ENCODE results near the gene STPG3.

STPG3 gene

GRCh38 chr9:137244486-137245449 lies 6.3 kb upstream of the STPG3 start:
- TF ChIP-seq GATA3 (IDR thresholded peaks at IDR 0.05; ENCODE audit: low read depth, low read length) (no peak), GATA2 (IDR thresholded peaks at IDR 0.05; ENCODE audit: low read depth, low read length) (no peak)

- TF ChIP-seq GATA3 (IDR thresholded peaks at IDR 0.05; ENCODE audit: low read depth, low read length) = no peak
- TF ChIP-seq GATA2 (IDR thresholded peaks at IDR 0.05; ENCODE audit: low read depth, low read length) = no peak
Observed at GRCh38 chr9:137245450-137246421, 5.3 kb upstream of the STPG3 start.

GRCh38 chr9:137247135-137247915 lies 3.8 kb upstream of the STPG3 start:
- TF ChIP-seq GATA3 (IDR thresholded peaks at IDR 0.05; ENCODE audit: low read depth, low read length) = no peak
- TF ChIP-seq GATA2 (IDR thresholded peaks at IDR 0.05; ENCODE audit: low read depth, low read length) = no peak

GRCh38 chr9:137247916-137248175 lies 3.2 kb upstream of the STPG3 start:
- no peak for TF ChIP-seq GATA3 (IDR thresholded peaks at IDR 0.05; ENCODE audit: low read depth, low read length)
- TF ChIP-seq GATA2 (IDR thresholded peaks at IDR 0.05; ENCODE audit: low read depth, low read length) = no peak

GRCh38 chr9:137250329-137251193 lies 525 bp upstream of the STPG3 start:
- no peak for TF ChIP-seq GATA2 (IDR thresholded peaks at IDR 0.05; ENCODE audit: low read depth, low read length)
- TF ChIP-seq GATA3 (IDR thresholded peaks at IDR 0.05; ENCODE audit: low read depth, low read length) = no peak

- TF ChIP-seq GATA3 (IDR thresholded peaks at IDR 0.05; ENCODE audit: low read depth, low read length) (no peak), GATA2 (IDR thresholded peaks at IDR 0.05; ENCODE audit: low read depth, low read length) (no peak)
Observed at GRCh38 chr9:137251490-137252268, 593 bp downstream of the STPG3 start.

- no peak for TF ChIP-seq GATA3 (IDR thresholded peaks at IDR 0.05; ENCODE audit: low read depth, low read length)
- no peak for TF ChIP-seq GATA2 (IDR thresholded peaks at IDR 0.05; ENCODE audit: low read depth, low read length)
Observed at GRCh38 chr9:137252555-137253506, 1.7 kb downstream of the STPG3 start.

GRCh38 chr9:137253717-137254623 lies 2.9 kb downstream of the STPG3 start:
- TF ChIP-seq GATA3 (IDR thresholded peaks at IDR 0.05; ENCODE audit: low read depth, low read length) = no peak

- TF ChIP-seq GATA3 (IDR thresholded peaks at IDR 0.05; ENCODE audit: low read depth, low read length) (no peak), GATA2 (IDR thresholded peaks at IDR 0.05; ENCODE audit: low read depth, low read length) (no peak)
Observed at GRCh38 chr9:137254624-137255447, 3.8 kb downstream of the STPG3 start, which contains the start of gene NELFB. NELFB (plus strand) TSS chr9:137255327.
